ENCODE results near the gene CNOT3. TPM values are rescaled to one million over a fixed set of nuclear protein-coding genes. Genes with fewer than 3 reads are reported as not detected.

The CNOT3 gene
- total and polyA plus RNA-seq, 2 of the 13 experiments (the other 11 are each of a cell fraction or from before 2014, with no cell fraction given): 4.3 to 5.8 TPM

- TF ChIP-seq ZNF766 (CRISPR knock-in tag; IDR thresholded peaks at IDR 0.05; ENCODE audit: borderline replicate concordance) (no peak), ZNF883 (CRISPR knock-in tag; IDR thresholded peaks at IDR 0.05; ENCODE audit: not compliant biosample characterization) (no peak), ZBTB25 (CRISPR knock-in tag; IDR thresholded peaks at IDR 0.05) (0 out of 2 replicates have a peak, but pooled peaks have one; percentile 11), ZNF800 (CRISPR knock-in tag; IDR thresholded peaks at IDR 0.05) (no peak), ZNF224 (CRISPR knock-in tag; IDR thresholded peaks at IDR 0.05) (no peak), ZNF784 (CRISPR knock-in tag; IDR thresholded peaks at IDR 0.05; ENCODE audit: borderline replicate concordance) (no peak), NFKBIZ (CRISPR knock-in tag; IDR thresholded peaks at IDR 0.05) (no peak), ZMYM3 (CRISPR knock-in tag; IDR thresholded peaks at IDR 0.05) (no peak), PRMT3 (CRISPR knock-in tag; IDR thresholded peaks at IDR 0.05; ENCODE audit: borderline replicate concordance, low read depth) (no peak), ATF2 (CRISPR knock-in tag; IDR thresholded peaks at IDR 0.05) (no peak; the same call in 1 of the 2 replicates), CBX2 (IDR thresholded peaks at IDR 0.05; ENCODE audit: low read depth, low read length) (no peak), CBX2 (CRISPR knock-in tag; IDR thresholded peaks at IDR 0.05; ENCODE audit: low read depth) (no peak), SP1 (IDR thresholded peaks at IDR 0.05) (peak; percentile 79), SP1 (CRISPR knock-in tag; IDR thresholded peaks at IDR 0.05) (peak; percentile 90), GATAD1 (CRISPR knock-in tag; IDR thresholded peaks at IDR 0.05) (no peak; the same call in none of the 2 replicates), PHF5A (CRISPR knock-in tag; IDR thresholded peaks at IDR 0.05; ENCODE audit: low read depth, unreplicated experiment) (no peak), ZNF839 (CRISPR knock-in tag; IDR thresholded peaks at IDR 0.05; ENCODE audit: borderline replicate concordance) (no peak), HES4 (CRISPR knock-in tag; IDR thresholded peaks at IDR 0.05; ENCODE audit: borderline replicate concordance) (no peak), ZSCAN21 (CRISPR knock-in tag; IDR thresholded peaks at IDR 0.05; ENCODE audit: borderline replicate concordance) (no peak), NCOR1 (IDR thresholded peaks at IDR 0.05; ENCODE audit: borderline replicate concordance, low read length) (no peak), HNF4G (IDR thresholded peaks at IDR 0.05; ENCODE audit: borderline replicate concordance, low read depth, low read length) (peak; percentile 46; the same call in 1 of the 2 replicates), HNF4G (CRISPR knock-in tag; IDR thresholded peaks at IDR 0.05; ENCODE audit: borderline replicate concordance, low read depth) (no peak), KDM1A (CRISPR knock-in tag; IDR thresholded peaks at IDR 0.05) (no peak), CREM (IDR thresholded peaks at IDR 0.05) (peak; percentile 66; the same call in 1 of the 2 replicates), CREM (CRISPR knock-in tag; IDR thresholded peaks at IDR 0.05) (no peak), NCOA2 (CRISPR knock-in tag; IDR thresholded peaks at IDR 0.05) (no peak)
Observed at GRCh38 chr19:54189735-54190502, 52.4 kb downstream of the CNOT3 start (continued).

Measured in HepG2 (cell line).